ENCODE measurements around the gene PFKFB4. TPM values are rescaled to one million over a fixed set of nuclear protein-coding genes. Genes with fewer than 3 reads are reported as not detected.

The PFKFB4 gene
- total and polyA plus RNA-seq, 3 experiments from 2014 or later, result 1.3 to 2.2 (median 1.8) TPM

DNA sequence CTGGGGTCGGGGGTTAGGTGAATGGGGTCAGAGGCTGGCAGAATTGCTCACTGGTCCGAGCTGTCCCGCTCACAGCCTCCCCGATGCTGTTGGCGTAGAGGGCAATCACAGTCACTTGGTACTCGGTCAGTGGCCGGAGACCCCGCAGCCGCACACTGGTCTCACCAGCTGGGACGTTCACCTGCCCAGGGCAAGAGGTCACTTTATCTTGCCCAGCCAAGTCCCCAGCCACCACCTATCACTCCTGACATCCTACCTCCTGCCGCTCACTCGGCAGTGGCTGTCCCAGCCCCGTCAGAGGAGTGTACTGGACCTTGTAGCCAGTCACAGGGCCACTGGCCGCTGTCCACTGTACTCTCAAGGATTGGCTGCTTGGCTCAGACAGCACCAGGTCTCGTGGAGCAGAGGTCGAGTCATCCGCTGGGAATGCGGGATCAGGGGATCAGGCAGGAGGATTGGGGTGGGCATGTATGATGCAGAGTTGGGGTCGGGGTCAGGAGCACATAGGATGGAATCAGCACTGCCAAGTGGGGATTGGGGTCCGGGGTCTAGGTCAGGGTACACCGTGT, 36.0 kb upstream of the PFKFB4 start:
- Mint-ChIP-seq H3K27me3 (peaks cover 27 to 59% of the 10 kb centered on the region in 2 donors), H3K4me1 (peaks cover 0 to 11% (median 2%) of the 10 kb centered on the region in 3 donors)

DNA sequence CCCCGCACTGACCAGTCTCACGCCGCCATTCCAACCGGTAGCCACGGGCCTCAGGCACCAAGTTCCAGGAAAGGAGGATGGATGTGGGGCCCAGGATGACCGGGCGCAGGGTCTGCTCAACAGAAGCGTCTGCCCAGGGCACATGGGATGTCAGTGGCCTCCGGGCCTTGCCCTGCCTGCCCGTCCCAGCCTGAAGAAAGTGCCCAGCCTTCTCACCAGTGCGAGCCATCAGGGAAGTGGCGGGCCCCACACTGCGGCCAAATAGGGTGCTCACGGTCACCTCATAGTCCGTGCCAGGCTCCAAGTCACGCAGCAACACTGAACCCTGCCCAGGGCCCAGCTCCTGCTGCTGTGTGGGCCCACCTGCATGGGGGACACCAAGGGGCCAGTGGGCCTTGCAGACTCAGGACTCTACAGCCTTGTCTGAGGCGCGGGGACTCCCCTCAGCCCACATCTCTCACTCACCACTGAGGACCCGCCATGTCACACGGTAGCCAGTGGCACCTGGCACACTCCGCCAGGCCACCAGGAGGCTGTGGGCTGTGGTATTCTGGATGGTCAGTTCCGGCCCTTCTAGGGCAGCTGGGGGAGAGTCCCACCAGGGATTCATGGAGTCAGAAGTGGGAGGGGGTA, 35.4 kb upstream of the PFKFB4 start:
- Histone ChIP-seq H3K36me3 (ENCODE audit: insufficient read depth, low read length) (no peaks in the 10 kb centered on the region), H3K9me3 (ENCODE audit: low read length) (no peaks in the 10 kb centered on the region), H3K27ac (ENCODE audit: low read depth, low read length) (no peak overlapping the region), H3K4me3 (ENCODE audit: low read length) (no peak overlapping the region), H3K27me3 (ENCODE audit: insufficient read depth, low read length, poor library complexity, severe bottlenecking) (no peaks in the 10 kb centered on the region), H3K4me1 (ENCODE audit: insufficient read depth, low read length) (no peaks in the 10 kb centered on the region)
- ChIA-PET CTCF (no interaction called here), POLR2A (no interaction called here)
- Mint-ChIP-seq H3K4me1 (peaks cover 0 to 11% (median 2%) of the 10 kb centered on the region in 3 donors), H3K36me3 (peaks cover 0 to 2% (median 0%) of the 10 kb centered on the region in 3 donors), H3K27ac (no peak overlapping the region), H3K27me3 (peaks cover 27 to 63% of the 10 kb centered on the region in 2 donors), H3K4me3 (no peak overlapping the region), H3K9me3 (no peaks in the 10 kb centered on the region)
- no peak for DNase-seq

More for the DNA sequence above, 36.0 kb upstream of the PFKFB4 start:
- Mint-ChIP-seq H3K4me3 (no peak overlapping the region), H3K36me3 (peaks cover 0 to 8% (median 0%) of the 10 kb centered on the region in 3 donors), H3K27ac (no peak overlapping the region), H3K9me3 (no peaks in the 10 kb centered on the region)
- H3K4me1 ChIP-seq (ENCODE audit: insufficient read depth, low read length), result no peaks in the 10 kb centered on the region
- ChIA-PET CTCF (no interaction called here), POLR2A (no interaction called here)
- H3K4me3 ChIP-seq (ENCODE audit: low read length), result no peak overlapping the region
- no peak for DNase-seq
- H3K27ac ChIP-seq (ENCODE audit: low read depth, low read length), result no peak overlapping the region
- no peaks in the 10 kb centered on the region for H3K27me3 ChIP-seq (ENCODE audit: insufficient read depth, low read length, poor library complexity, severe bottlenecking)
- no peaks in the 10 kb centered on the region for H3K36me3 ChIP-seq (ENCODE audit: insufficient read depth, low read length)
- H3K9me3 ChIP-seq (ENCODE audit: low read length), result no peaks in the 10 kb centered on the region

DNA sequence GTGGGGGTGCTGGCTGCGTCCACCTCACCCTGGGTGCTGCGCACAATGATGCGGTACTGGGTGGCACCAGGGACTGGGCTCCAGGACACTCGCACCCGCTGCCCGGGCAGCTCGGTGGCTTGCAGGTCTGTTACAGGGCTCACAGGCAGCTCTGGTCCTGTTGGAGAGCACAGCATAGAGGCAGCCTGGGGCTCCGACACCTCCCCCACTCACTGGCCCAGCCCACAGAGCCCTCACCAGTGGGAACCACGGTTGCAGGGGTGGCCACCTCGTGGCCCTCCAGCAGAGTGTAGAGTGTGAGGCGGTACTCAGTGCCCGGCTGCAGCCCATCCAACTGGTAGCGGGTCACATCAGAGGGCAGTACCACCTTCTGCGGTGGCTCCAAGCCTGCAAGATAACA, 34.8 kb upstream of the PFKFB4 start:
- Histone ChIP-seq H3K27me3 (ENCODE audit: insufficient read depth, low read length, poor library complexity, severe bottlenecking) (no peaks in the 10 kb centered on the region), H3K4me3 (ENCODE audit: low read length) (no peak overlapping the region), H3K4me1 (ENCODE audit: insufficient read depth, low read length) (no peaks in the 10 kb centered on the region), H3K27ac (ENCODE audit: low read depth, low read length) (no peak overlapping the region), H3K9me3 (ENCODE audit: low read length) (no peaks in the 10 kb centered on the region), H3K36me3 (ENCODE audit: insufficient read depth, low read length) (no peaks in the 10 kb centered on the region)
- H3K27ac Mint-ChIP-seq, result no peak overlapping the region
- H3K36me3 Mint-ChIP-seq, result no peaks in the 10 kb centered on the region
- H3K9me3 Mint-ChIP-seq, result no peaks in the 10 kb centered on the region
- peaks cover 27 to 67% of the 10 kb centered on the region in 2 donors for H3K27me3 Mint-ChIP-seq
- no peak for DNase-seq
- POLR2A ChIA-PET, result no interaction called here
- CTCF ChIA-PET, result no interaction called here
- H3K4me3 Mint-ChIP-seq, result no peak overlapping the region
- H3K4me1 Mint-ChIP-seq, result peaks cover 0 to 11% (median 2%) of the 10 kb centered on the region in 3 donors

DNA sequence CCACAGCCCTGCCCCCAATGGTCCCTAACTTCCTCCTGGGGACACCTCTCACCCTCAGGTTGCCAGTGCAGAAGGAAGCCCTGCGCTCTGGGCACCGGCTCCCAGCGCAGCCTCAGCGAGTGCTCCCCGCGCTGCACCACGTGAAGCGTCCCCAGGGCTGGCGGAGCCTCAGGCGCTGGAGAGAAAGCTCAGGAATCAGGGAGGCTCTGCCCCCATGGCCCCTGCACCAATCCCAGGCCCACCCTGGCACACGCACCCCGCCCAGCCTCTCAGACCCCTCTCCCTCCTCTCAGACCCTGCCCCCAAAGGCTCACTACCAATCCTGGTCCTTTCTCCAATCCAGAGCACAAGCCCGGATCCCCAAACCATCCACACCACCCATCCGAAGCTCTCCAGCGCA, 31.6 kb upstream of the PFKFB4 start:
- Mint-ChIP-seq H3K9me3 (no peaks in the 10 kb centered on the region), H3K36me3 (no peaks in the 10 kb centered on the region), H3K27ac (no peak overlapping the region), H3K27me3 (peaks cover 23 to 51% of the 10 kb centered on the region in 2 donors), H3K4me3 (no peak overlapping the region), H3K4me1 (no peaks in the 10 kb centered on the region)
- Histone ChIP-seq H3K9me3 (ENCODE audit: low read length) (no peaks in the 10 kb centered on the region), H3K36me3 (ENCODE audit: insufficient read depth, low read length) (no peaks in the 10 kb centered on the region), H3K27ac (ENCODE audit: low read depth, low read length) (no peak overlapping the region), H3K4me3 (ENCODE audit: low read length) (no peak overlapping the region), H3K4me1 (ENCODE audit: insufficient read depth, low read length) (no peaks in the 10 kb centered on the region), H3K27me3 (ENCODE audit: insufficient read depth, low read length, poor library complexity, severe bottlenecking) (no peaks in the 10 kb centered on the region)
- CTCF ChIA-PET, result no interaction called here
- DNase-seq, result no peak
- POLR2A ChIA-PET, result no interaction called here

DNA sequence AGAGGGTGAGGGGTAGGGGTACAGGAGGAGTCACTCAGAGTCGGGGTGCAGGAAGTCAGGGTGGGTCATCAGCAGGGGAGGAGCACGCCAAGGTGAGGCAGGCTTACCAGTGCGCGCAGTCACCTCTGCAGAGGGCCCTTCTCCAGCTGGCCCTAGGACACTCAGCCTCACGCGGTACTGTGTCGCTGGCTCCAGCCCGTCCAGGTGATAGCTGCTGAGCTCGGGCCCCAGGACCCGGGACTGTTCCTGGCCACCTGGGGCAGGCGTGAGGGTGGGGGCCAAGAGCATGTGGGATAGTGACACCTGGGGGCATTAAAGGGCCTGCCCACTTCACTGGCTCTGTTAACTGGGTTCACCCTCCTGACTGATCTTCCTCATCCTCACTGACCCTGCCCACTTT, 31.1 kb upstream of the PFKFB4 start:
- Histone ChIP-seq H3K27ac (ENCODE audit: low read depth, low read length) (no peak overlapping the region), H3K36me3 (ENCODE audit: insufficient read depth, low read length) (no peaks in the 10 kb centered on the region), H3K4me3 (ENCODE audit: low read length) (no peak overlapping the region), H3K4me1 (ENCODE audit: insufficient read depth, low read length) (no peaks in the 10 kb centered on the region), H3K27me3 (ENCODE audit: insufficient read depth, low read length, poor library complexity, severe bottlenecking) (no peaks in the 10 kb centered on the region), H3K9me3 (ENCODE audit: low read length) (no peaks in the 10 kb centered on the region)
- H3K27me3 Mint-ChIP-seq, result peaks cover 17 to 46% of the 10 kb centered on the region in 2 donors
- ChIA-PET CTCF (no interaction called here), POLR2A (no interaction called here)
- H3K36me3 Mint-ChIP-seq, result no peaks in the 10 kb centered on the region
- no peaks in the 10 kb centered on the region for H3K4me1 Mint-ChIP-seq
- no peak overlapping the region for H3K27ac Mint-ChIP-seq
- no peak for DNase-seq
- no peak overlapping the region for H3K4me3 Mint-ChIP-seq
- no peaks in the 10 kb centered on the region for H3K9me3 Mint-ChIP-seq

DNA sequence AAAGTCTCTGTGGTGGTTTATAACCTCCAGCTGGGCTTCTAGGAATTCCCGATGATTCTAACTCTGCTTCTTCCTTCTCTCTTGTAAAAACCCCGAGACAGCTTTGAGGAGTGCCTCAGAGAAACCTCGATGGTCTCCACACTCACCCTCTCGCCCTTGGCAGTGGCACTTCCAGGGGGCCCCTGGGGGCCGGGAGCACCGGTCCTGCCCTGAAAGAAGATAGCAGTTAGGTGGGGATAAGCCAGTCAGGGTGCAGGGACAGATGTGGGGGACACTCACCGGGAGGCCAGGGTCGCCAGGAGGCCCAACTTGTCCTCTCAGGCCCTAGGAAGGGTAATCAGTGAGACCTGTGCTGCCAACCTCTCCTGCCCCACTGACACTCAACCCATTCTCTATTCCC, 28.8 kb upstream of the PFKFB4 start:
- Histone ChIP-seq H3K27ac (ENCODE audit: low read depth, low read length) (no peak overlapping the region), H3K4me1 (ENCODE audit: insufficient read depth, low read length) (no peaks in the 10 kb centered on the region), H3K36me3 (ENCODE audit: insufficient read depth, low read length) (no peaks in the 10 kb centered on the region), H3K9me3 (ENCODE audit: low read length) (no peaks in the 10 kb centered on the region), H3K27me3 (ENCODE audit: insufficient read depth, low read length, poor library complexity, severe bottlenecking) (no peaks in the 10 kb centered on the region), H3K4me3 (ENCODE audit: low read length) (no peak overlapping the region)
- H3K27me3 Mint-ChIP-seq, result peaks cover 15 to 31% of the 10 kb centered on the region in 2 donors
- H3K4me1 Mint-ChIP-seq, result no peaks in the 10 kb centered on the region
- no peak for DNase-seq
- H3K27ac Mint-ChIP-seq, result no peak overlapping the region
- no peaks in the 10 kb centered on the region for H3K9me3 Mint-ChIP-seq
- H3K36me3 Mint-ChIP-seq, result no peaks in the 10 kb centered on the region
- ChIA-PET POLR2A (no interaction called here), CTCF (no interaction called here)
- H3K4me3 Mint-ChIP-seq, result no peak overlapping the region

DNA sequence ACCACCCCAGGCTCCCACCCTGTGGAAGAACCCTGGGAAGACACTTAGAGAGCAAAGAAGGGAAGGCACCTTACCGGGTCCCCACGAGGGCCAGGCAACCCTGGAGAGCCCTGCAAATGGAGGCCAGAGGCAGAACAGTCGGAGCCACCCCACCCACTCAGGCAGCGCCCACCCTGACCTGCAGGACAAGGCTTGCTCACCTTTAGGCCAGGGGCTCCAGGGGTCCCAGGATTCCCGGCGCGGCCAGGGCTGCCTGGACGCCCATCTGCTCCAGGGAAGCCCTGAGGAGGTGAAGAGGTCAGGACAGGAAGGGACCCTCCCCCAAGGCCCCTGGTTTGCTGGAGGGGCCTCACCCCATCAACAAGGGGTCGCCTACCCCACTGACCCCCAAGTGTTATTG, 28.2 kb upstream of the PFKFB4 start:
- Histone ChIP-seq H3K4me1 (ENCODE audit: insufficient read depth, low read length) (no peaks in the 10 kb centered on the region), H3K27ac (ENCODE audit: low read depth, low read length) (no peak overlapping the region), H3K9me3 (ENCODE audit: low read length) (no peaks in the 10 kb centered on the region), H3K27me3 (ENCODE audit: insufficient read depth, low read length, poor library complexity, severe bottlenecking) (no peaks in the 10 kb centered on the region), H3K4me3 (ENCODE audit: low read length) (no peak overlapping the region), H3K36me3 (ENCODE audit: insufficient read depth, low read length) (no peaks in the 10 kb centered on the region)
- CTCF ChIA-PET, result no interaction called here
- Mint-ChIP-seq H3K27ac (no peak overlapping the region), H3K36me3 (no peaks in the 10 kb centered on the region), H3K9me3 (no peaks in the 10 kb centered on the region), H3K4me1 (no peaks in the 10 kb centered on the region), H3K4me3 (no peak overlapping the region), H3K27me3 (peaks cover 15 to 29% of the 10 kb centered on the region in 2 donors)
- POLR2A ChIA-PET, result no interaction called here
- DNase-seq, result no peak

DNA sequence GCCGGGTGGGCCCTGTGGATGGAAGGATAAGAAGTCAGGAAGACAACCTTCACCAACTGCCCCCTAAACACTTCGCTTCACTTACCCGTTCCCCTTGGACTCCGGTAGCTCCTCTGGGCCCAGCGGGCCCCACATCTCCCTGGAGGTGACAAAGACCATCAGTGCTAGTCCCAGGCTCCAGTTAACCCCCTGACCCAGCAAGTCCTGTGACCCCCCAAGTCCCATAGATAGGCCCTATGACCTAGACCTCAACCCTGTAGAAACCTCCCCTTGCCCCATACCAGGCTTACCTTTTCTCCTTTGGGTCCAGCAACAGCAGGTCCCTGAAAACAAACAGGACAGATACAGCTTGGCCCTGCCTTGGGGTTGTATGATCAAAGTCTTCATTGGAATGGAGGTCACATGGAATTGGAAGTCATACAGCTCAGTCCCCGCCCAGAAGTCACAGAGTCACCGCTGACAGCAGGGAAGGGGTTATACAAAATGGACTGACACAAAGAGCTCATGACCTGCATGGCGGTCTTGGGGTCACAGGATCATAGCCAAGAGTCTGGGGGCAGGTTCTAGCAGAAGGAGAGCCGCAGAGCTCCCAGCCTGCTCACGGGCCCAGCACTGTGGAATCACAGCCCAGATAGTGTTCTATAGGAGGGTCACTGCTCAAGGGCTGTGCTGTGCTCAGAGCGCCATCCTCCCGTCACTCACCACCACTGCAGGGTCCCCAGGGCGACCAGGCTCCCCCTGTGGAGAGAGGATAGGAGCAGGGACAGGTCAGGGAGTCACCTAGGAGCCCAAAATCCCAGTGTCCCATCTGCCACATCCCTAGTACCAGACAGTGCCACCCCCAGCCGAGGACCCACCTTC, 25.2 kb upstream of the PFKFB4 start:
- no peaks in the 10 kb centered on the region for H3K4me1 ChIP-seq (ENCODE audit: insufficient read depth, low read length)
- H3K9me3 ChIP-seq (ENCODE audit: low read length), result no peaks in the 10 kb centered on the region
- ChIA-PET POLR2A (no interaction called here), CTCF (no interaction called here)
- H3K27me3 ChIP-seq (ENCODE audit: insufficient read depth, low read length, poor library complexity, severe bottlenecking), result no peaks in the 10 kb centered on the region
- no peak overlapping the region for H3K4me3 ChIP-seq (ENCODE audit: low read length)
- Mint-ChIP-seq H3K9me3 (no peaks in the 10 kb centered on the region), H3K27me3 (peaks cover 4% of the 10 kb centered on the region in 2 donors), H3K36me3 (no peaks in the 10 kb centered on the region), H3K4me1 (no peaks in the 10 kb centered on the region), H3K4me3 (no peak overlapping the region), H3K27ac (no peak overlapping the region)
- H3K27ac ChIP-seq (ENCODE audit: low read depth, low read length), result no peak overlapping the region
- H3K36me3 ChIP-seq (ENCODE audit: insufficient read depth, low read length), result no peaks in the 10 kb centered on the region
- DNase-seq, result no peak
